GM18499 (cell line): ENCODE results near the gene PLEKHM1.
"Not testable (repeated sequence)": the region's sequence is repeated elsewhere in the genome, so short reads cannot be mapped to it uniquely, and the experiment has no call there.

ENCODE experiments used
- ATAC-seq: cut with Tn5 transposase; IDR thresholded peaks from one replicate; pipeline ENCODE4 v1.9.1; 2021; ENCODE audit warnings: moderate number of reproducible peaks; ENCODE audit not compliant: insufficient read depth, unreplicated experiment

PLEKHM1 gene

GRCh38 chr17:45490615-45491433 lies at the start of gene PLEKHM1:
Gene PLEKHM1, minus strand, starts transcription at chr17:45490721. Its CDS starts 8,237 bp downstream, at chr17:45482484.
- ATAC-seq = peak; percentile 78

- ATAC-seq = not testable (repeated sequence)
These were observed 47.6 kb upstream of the PLEKHM1 start for GRCh38 chr17:45538168-45538567.

GRCh38 chr17:45506072-45506471 lies 15.6 kb upstream of the PLEKHM1 start:
- not testable (repeated sequence) for ATAC-seq

DNA sequence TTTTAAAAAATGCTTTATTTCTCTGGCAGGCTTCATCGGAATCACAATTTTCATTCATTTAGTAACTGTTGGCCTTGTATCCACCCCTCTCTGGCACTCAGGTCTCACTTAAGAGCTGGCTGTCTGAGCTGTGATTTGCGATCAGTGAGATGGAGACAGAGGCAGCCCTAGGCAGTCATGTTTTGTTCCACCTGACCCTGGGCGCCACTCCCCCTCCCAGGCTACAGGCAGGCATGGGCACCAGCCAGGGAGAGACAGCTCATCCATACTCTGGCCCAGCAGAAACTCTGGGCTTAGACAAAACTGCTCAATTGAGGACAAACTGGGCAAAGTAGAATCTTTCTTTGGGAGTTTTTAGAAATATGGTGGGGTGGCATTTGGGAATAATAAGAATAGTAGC lies 14.7 kb upstream of the PLEKHM1 start:
- not testable (repeated sequence) for ATAC-seq

DNA sequence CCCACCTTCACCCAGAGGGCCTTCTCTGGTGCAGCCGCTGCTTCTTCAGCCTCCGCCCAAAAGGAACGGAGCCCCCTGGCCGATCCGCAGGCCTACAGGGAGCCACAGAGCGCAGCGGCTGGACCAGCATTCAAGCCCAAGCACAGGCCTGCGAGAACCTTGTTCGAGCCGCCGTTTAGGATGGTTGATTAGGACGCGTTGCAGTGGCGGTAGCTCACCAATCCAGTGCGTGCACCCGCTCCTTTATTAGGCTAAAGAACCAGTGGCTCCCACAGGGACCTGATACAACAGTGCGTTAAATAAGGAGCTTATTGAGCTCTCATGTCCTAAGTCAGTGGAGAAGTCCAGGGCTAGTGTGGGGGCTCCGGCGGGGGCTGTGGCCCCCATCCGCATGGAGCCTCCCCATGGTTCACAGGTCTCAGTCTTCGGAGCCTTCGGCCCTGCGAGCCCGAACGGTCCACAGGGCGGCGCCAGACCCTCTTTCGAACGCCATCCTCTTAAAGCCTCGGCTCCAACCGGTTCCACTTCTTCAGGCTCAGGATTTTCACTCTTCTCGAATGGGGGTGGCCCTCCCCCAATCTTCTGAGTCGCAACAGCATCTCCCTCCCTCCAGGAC lies 10.7 kb upstream of the PLEKHM1 start:
- not testable (repeated sequence) for ATAC-seq

- not testable (repeated sequence) for ATAC-seq
These were observed 10.0 kb upstream of the PLEKHM1 start for GRCh38 chr17:45500478-45500877.

DNA sequence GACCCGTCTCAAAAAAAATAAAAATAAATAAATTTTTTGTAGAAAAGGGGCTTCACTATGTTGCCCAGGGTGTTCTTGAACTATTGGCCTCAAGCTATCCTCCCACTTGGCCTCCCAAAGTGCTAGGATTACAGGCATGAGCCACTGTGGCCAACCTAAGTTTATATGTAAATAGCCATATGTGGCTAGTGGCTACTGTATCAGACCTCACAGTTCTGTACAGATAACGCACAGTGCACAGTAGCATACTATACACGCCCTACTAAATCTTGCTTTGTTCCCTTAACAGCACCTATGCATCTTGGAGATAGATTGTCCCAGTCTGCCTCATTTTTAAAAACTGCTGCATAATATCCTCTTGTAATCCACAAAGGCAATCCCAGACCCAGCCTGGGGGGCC lies 8.7 kb upstream of the PLEKHM1 start:
- ATAC-seq = not testable (repeated sequence)

DNA sequence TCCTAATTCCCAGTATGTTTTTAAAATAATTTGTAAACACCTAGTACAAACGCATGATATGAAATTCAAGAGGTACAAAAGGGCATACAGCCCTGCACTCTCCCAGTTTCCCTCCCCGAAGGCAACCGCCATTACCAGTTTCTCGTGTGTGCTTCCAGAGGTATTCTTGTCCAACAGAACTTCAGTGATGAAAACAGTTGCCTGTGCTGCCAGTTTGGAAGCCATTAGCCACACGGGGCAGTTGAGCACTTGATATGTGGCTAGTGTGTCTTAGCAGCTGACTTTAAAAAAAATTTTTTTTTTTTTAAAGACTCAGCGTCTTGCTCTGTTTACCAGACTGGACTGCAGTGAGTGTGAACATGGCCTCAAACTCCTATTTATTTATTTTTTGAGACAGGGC lies 7.9 kb upstream of the PLEKHM1 start:
- ATAC-seq = not testable (repeated sequence)

DNA sequence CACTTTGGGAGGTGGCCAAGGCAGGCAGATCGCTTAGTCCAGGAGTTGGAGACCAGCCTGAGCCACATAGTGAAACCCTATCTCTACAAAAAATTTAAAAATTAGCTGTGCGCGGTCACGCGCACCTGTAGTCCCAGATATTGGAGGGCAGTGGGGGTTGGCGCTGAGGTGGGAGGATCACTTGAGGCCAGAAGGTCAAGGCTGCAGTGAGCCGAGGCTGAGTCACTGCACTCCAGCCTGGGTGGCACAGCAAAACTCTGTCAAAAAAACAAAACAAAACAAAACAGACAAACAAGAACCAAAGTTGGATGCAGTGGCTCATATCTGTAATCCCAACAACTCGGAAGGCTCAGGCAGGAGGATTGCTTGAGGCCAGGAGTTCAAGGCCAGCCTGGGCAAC lies 6.9 kb upstream of the PLEKHM1 start:
- ATAC-seq = not testable (repeated sequence)

DNA sequence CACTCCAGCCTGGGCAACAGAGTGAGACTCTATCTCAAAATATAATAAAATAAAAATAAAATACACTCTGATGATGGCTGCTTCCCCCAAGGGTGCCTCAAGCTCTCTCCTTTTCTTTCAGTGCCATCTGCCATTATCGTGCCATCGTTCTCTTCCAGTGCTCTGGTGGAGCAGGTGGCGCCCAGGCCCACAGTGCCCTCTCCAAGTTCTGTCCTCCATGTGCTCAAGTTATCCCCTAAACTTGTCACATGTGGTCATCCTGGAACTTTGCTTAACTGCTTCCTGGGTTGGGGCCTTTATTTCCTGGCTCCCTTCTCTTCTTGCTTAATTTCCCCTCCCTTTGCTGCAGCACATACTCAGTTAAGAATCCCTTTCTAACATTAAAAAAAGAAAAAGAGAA lies 6.0 kb upstream of the PLEKHM1 start:
- ATAC-seq = not testable (repeated sequence)

GRCh38 chr17:45494556-45494955 lies 4.0 kb upstream of the PLEKHM1 start:
- not testable (repeated sequence) for ATAC-seq

DNA sequence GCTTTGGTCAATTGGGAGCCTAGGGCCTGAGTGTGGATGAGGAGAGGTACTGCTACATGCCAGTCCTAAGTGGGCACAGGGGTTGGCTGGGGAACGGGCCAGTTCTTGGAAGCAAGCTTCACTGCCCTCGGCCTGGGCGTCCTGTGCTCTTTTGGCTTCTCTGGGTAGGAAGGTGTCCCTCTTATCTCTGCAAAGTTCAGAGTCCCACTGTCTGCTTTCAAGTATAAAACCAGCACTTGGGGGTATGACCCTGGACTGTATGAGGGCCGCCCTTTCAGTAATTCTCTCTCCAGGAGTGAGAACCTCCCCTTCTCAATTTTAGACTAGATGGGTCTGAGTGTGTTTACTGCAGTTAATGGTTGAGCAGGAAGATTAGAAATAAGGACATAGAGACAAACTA lies 1.6 kb upstream of the PLEKHM1 start:
- not testable (repeated sequence) for ATAC-seq

DNA sequence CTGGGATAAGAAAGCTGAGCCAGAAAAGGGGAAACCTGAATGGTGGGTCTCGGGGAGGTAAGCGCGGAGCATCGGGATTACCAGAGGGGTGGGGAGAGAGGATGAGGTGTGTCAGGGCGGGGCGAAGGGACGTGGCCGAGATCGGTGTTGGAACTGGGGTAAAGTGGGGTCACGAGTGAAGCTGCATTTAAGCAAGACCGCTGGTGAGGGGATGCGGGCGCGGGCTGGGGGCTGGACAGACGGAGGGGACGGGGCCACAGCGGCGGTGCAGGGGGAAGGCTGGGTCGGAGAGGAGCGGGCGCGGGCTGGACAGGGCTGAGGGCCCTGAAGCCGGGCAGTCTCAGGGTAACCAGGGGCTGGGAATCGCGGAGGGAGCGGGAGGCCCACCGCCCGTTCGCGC lies 323 bp downstream of the PLEKHM1 start:
- ATAC-seq = peak; percentile 16

DNA sequence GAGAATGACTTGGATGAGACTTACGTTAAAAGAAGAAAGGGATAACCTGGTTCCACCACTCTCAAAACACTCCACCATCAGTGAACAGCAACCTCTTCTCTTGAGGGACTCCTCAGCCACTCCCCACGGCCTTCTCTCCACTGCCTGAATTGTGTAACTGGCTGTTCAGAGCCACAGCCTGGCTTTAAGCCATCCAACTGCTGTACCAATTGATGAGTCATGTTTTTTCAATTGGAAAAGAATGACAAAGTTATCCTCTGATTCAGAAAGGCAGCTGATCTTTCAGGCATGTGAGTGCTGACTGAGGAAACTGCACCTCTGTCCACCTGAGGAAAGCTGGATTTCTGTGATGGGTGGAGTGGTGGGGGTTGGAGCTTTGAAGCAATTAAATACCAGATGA lies 2.8 kb downstream of the PLEKHM1 start:
- ATAC-seq = not testable (repeated sequence)

DNA sequence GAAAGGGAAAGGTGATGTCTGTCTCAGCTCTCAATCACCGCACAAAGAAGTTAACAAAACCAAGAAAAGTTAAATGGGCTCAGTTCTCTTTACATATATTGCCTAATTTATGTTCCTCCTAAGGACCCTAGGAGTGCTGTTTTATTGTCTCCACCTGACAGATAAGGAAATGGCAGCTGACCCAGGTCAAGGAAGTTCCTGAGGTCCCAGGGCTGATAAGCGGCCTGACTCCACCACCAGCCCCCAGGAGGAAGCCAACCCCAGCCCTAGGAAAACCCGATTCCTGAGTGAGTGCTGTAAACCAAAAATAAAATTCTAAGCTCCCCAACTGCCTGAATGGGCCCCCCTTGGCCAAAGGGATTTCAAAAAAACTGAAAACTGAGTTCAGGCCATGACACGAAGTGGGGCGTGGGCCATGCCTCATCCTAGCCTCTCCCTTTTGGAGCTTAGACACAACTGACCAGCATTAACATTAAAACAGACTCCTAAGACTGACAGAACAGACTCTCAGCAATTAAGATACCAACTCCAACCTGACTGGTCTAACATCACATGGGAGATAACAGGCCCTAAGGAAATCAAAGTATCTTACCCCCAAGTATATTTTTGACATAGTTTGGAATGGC lies 6.8 kb downstream of the PLEKHM1 start:
- not testable (repeated sequence) for ATAC-seq

DNA sequence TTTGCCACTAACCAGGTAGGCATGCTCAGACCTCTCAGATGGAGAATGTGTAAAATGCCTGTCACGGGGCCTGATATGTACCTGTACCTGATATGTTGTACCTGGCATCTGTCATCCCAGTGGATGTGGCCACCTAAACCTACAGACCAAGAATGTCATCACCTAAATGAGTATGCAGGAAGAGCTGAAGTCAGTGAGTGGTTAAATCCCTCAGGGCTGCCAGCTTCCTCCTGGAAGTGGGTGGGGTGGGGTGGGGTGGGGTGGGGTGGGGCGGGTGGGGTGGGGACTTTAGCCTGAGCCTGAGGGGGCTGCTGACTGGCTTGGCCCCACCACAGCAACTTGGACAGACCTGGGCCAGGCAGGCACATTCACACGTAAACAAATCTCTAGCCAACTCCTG lies 7.3 kb downstream of the PLEKHM1 start:
- ATAC-seq = not testable (repeated sequence)

GRCh38 chr17:45482317-45482716 lies 8.2 kb downstream of the PLEKHM1 start:
- not testable (repeated sequence) for ATAC-seq

DNA sequence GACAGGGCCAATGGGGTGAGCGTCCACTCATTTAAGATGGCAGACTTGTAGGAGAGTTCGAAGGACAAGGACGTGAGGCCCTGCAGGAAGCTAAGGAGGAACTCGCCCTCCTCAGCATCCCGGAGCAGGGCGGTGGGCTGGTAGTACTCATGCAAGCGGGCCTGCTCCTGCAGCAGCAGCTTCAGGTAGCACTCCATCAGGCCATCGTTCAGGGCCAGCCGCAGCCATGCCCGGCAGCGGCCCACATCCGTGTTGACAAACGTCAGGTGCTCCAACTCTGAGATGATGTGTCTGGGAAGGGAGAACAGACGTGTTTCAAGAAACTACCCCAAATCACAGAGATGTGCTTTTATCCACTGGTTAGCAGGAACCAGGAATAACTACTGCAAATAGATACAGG lies 15.1 kb downstream of the PLEKHM1 start:
- not testable (repeated sequence) for ATAC-seq

GRCh38 chr17:45472249-45472648 lies 18.3 kb downstream of the PLEKHM1 start:
- not testable (repeated sequence) for ATAC-seq

DNA sequence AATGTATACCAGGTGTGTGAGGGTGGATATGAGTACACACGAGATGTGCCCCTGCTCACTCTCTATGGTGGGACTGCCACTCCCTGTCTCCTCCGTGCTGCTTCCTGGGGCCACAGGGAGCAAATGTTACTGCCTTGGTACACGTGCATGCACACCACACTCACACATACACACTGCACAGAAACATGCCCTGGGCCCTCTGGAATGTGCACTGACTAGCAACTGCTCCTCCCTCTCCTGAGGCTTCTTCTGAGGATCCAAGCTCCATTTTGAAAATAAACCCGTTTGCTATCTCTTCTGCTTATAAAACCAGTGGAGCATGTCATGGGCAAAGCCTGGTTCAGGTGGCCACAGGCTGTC lies 21.3 kb downstream of the PLEKHM1 start:
- not testable (repeated sequence) for ATAC-seq
